ENCODE measurements around the gene LRRC58. TPM values are rescaled to one million over a fixed set of nuclear protein-coding genes. Genes with fewer than 3 reads are reported as not detected.

The LRRC58 gene
- total and polyA plus RNA-seq, 2 experiments from 2014 or later, result 8.8 to 34.7 TPM

- no peak for TF ChIP-seq CTCF (IDR thresholded peaks at IDR 0.05; ENCODE audit: poor library complexity)
- no peak for TF ChIP-seq EZH2phosphoT487 (IDR thresholded peaks at IDR 0.05; ENCODE audit: low read depth, severe bottlenecking, unreplicated experiment)
- TF ChIP-seq EZH2 (IDR thresholded peaks at IDR 0.05; ENCODE audit: borderline replicate concordance), result no peak
- Histone ChIP-seq H3K27me3 (no peaks in the 10 kb centered on the region), H3K79me2 (peaks cover 78% of the 10 kb centered on the region)
These were observed 9.8 kb downstream of the LRRC58 start for GRCh38 chr3:120339362-120339761.

GRCh38 chr3:120338517-120338916 is 10.6 kb downstream of the LRRC58 start:
- peaks cover 69% of the 10 kb centered on the region for H3K79me2 ChIP-seq
- WGBS (ENCODE audit: low lambda C conversion rate, missing lambda C conversion rate), result 75% methylated on average over 1 of the region's 1 CpG

More at GRCh38 chr3:120339362-120339761, 9.8 kb downstream of the LRRC58 start:
- Histone ChIP-seq H3K4me3 (no peak overlapping the region), H3K9me3 (ENCODE audit: low read depth) (peaks cover 13% of the 10 kb centered on the region), H3K4me2 (no peak overlapping the region), H3K27ac (no peak overlapping the region), H3K9me2 (replicated peaks; ENCODE audit: insufficient read depth) (no peaks in the 10 kb centered on the region), H3K4me1 (ENCODE audit: insufficient read depth) (no peaks in the 10 kb centered on the region), H3K36me3 (replicated peaks; ENCODE audit: insufficient read depth, low read depth) (no peaks in the 10 kb centered on the region), H4K20me1 (ENCODE audit: insufficient read depth, poor library complexity, severe bottlenecking) (peaks cover 3% of the 10 kb centered on the region), H2AFZ (no peak overlapping the region)
- WGBS (ENCODE audit: low lambda C conversion rate, missing lambda C conversion rate), result over 99% methylated on average over 3 of the region's 3 CpGs
- no peak for DNase-seq (ENCODE audit: low spot score)

DNA sequence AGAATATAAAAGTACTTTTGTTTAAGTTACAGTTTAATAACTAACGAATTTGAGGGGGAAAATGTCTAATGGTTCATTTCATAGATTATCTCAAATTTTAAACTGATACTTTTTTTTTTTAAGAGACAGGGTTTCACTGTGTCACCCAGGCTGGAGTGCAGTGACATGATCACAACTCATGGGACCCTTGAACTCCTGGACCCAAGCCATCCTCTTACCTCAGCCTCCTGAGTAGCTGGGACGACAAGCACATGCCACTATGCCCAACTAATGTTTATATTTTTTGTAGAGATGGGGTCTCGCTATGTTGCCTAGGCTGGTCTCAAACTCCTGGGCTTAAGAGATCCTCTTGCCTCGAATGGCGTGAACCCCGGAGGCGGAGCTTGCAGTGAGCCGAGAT is 16.5 kb downstream of the LRRC58 start:
- Histone ChIP-seq H3K9me3 (ENCODE audit: low read depth) (no peaks in the 10 kb centered on the region), H3K27me3 (no peaks in the 10 kb centered on the region), H3K36me3 (replicated peaks; ENCODE audit: insufficient read depth, low read depth) (no peaks in the 10 kb centered on the region), H3K4me2 (no peak overlapping the region), H3K9me2 (replicated peaks; ENCODE audit: insufficient read depth) (no peaks in the 10 kb centered on the region), H3K4me1 (ENCODE audit: insufficient read depth) (no peaks in the 10 kb centered on the region), H2AFZ (no peak overlapping the region), H3K27ac (no peak overlapping the region), H3K79me2 (peaks cover 10% of the 10 kb centered on the region), H3K4me3 (no peak overlapping the region), H4K20me1 (ENCODE audit: insufficient read depth, poor library complexity, severe bottlenecking) (no peaks in the 10 kb centered on the region)
- TF ChIP-seq EZH2 (IDR thresholded peaks at IDR 0.05; ENCODE audit: borderline replicate concordance) (no peak), CTCF (IDR thresholded peaks at IDR 0.05; ENCODE audit: poor library complexity) (no peak), EZH2phosphoT487 (IDR thresholded peaks at IDR 0.05; ENCODE audit: low read depth, severe bottlenecking, unreplicated experiment) (no peak)
- 95% methylated on average over 8 of the region's 8 CpGs for WGBS (ENCODE audit: low lambda C conversion rate, missing lambda C conversion rate)
- DNase-seq (ENCODE audit: low spot score), result no peak

More at GRCh38 chr3:120338517-120338916, 10.6 kb downstream of the LRRC58 start:
- Histone ChIP-seq H3K27ac (no peak overlapping the region), H4K20me1 (ENCODE audit: insufficient read depth, poor library complexity, severe bottlenecking) (no peaks in the 10 kb centered on the region), H3K36me3 (replicated peaks; ENCODE audit: insufficient read depth, low read depth) (no peaks in the 10 kb centered on the region), H3K27me3 (no peaks in the 10 kb centered on the region), H3K4me2 (no peak overlapping the region), H3K9me3 (ENCODE audit: low read depth) (peaks cover 13% of the 10 kb centered on the region), H3K4me3 (no peak overlapping the region), H3K9me2 (replicated peaks; ENCODE audit: insufficient read depth) (no peaks in the 10 kb centered on the region), H2AFZ (no peak overlapping the region), H3K4me1 (ENCODE audit: insufficient read depth) (no peaks in the 10 kb centered on the region)
- no peak for DNase-seq (ENCODE audit: low spot score)
- TF ChIP-seq CTCF (IDR thresholded peaks at IDR 0.05; ENCODE audit: poor library complexity) (no peak), EZH2 (IDR thresholded peaks at IDR 0.05; ENCODE audit: borderline replicate concordance) (no peak), EZH2phosphoT487 (IDR thresholded peaks at IDR 0.05; ENCODE audit: low read depth, severe bottlenecking, unreplicated experiment) (no peak)

GRCh38 chr3:120331076-120331475 is 18.1 kb downstream of the LRRC58 start:
- no peak for TF ChIP-seq EZH2 (IDR thresholded peaks at IDR 0.05; ENCODE audit: borderline replicate concordance)
- TF ChIP-seq EZH2phosphoT487 (IDR thresholded peaks at IDR 0.05; ENCODE audit: low read depth, severe bottlenecking, unreplicated experiment), result no peak
- no peak for TF ChIP-seq CTCF (IDR thresholded peaks at IDR 0.05; ENCODE audit: poor library complexity)
- Histone ChIP-seq H3K9me3 (ENCODE audit: low read depth) (no peaks in the 10 kb centered on the region), H3K4me1 (ENCODE audit: insufficient read depth) (no peaks in the 10 kb centered on the region), H3K9me2 (replicated peaks; ENCODE audit: insufficient read depth) (no peaks in the 10 kb centered on the region), H3K36me3 (replicated peaks; ENCODE audit: insufficient read depth, low read depth) (no peaks in the 10 kb centered on the region), H4K20me1 (ENCODE audit: insufficient read depth, poor library complexity, severe bottlenecking) (no peaks in the 10 kb centered on the region), H2AFZ (no peak overlapping the region), H3K27ac (no peak overlapping the region), H3K4me2 (no peak overlapping the region), H3K79me2 (peaks cover 3% of the 10 kb centered on the region), H3K4me3 (no peak overlapping the region), H3K27me3 (no peaks in the 10 kb centered on the region)
- DNase-seq (ENCODE audit: low spot score), result no peak
- 97% methylated on average over 2 of the region's 2 CpGs for WGBS (ENCODE audit: low lambda C conversion rate, missing lambda C conversion rate)

Measured in hepatocyte (in vitro differentiated cells).